CD4-positive, alpha-beta T cell treated with Interleukin-4 for 1 hour (primary cell): ENCODE measurements around the gene NLRP12.
"Not testable (repeated sequence)": the region's sequence is repeated elsewhere in the genome, so short reads cannot be mapped to it uniquely, and the experiment has no call there.

Experiments used
- DNase-seq, 2 donors: peaks; one replicate each; pipeline ENCODE4 v3.0.0-alpha.2; 2020 to 2022

NLRP12 gene

GRCh38 chr19:53828531-53828930 lies 4.4 kb upstream of the NLRP12 start:
- no peak for DNase-seq

GRCh38 chr19:53826876-53827275 lies 2.8 kb upstream of the NLRP12 start:
- no peak for DNase-seq

- no peak for DNase-seq
These were observed 564 bp downstream of the NLRP12 start for GRCh38 chr19:53823380-53824120.

GRCh38 chr19:53819861-53820260 lies 4.3 kb downstream of the NLRP12 start:
- DNase-seq, result no peak

- no peak for DNase-seq
These were observed 5.4 kb downstream of the NLRP12 start for GRCh38 chr19:53818756-53819155.

- DNase-seq, result no peak
These were observed 10.1 kb downstream of the NLRP12 start for GRCh38 chr19:53813996-53814395.

GRCh38 chr19:53812335-53812734 lies 11.8 kb downstream of the NLRP12 start:
- DNase-seq, result no peak

GRCh38 chr19:53810891-53811290 lies 13.2 kb downstream of the NLRP12 start:
- DNase-seq, result no peak

- no peak for DNase-seq
These were observed 13.9 kb downstream of the NLRP12 start for GRCh38 chr19:53810187-53810546.

- DNase-seq, result no peak
These were observed 14.5 kb downstream of the NLRP12 start for GRCh38 chr19:53809518-53810186.

GRCh38 chr19:53808710-53809125 lies 15.4 kb downstream of the NLRP12 start:
- peak in 1 of 2 donors; percentile 18 for DNase-seq

GRCh38 chr19:53801257-53801656 lies 22.9 kb downstream of the NLRP12 start:
- DNase-seq, result no peak

GRCh38 chr19:53795019-53795418 lies 29.1 kb downstream of the NLRP12 start:
- no peak for DNase-seq

- DNase-seq, result peak; percentile 77 to 82
These were observed 31.2 kb downstream of the NLRP12 start for GRCh38 chr19:53792721-53793433.

- DNase-seq, result no peak
These were observed 34.1 kb downstream of the NLRP12 start for GRCh38 chr19:53789708-53790678.

GRCh38 chr19:53787266-53787665 lies 36.8 kb downstream of the NLRP12 start:
- DNase-seq, result no peak

GRCh38 chr19:53786744-53787143 lies 37.4 kb downstream of the NLRP12 start:
- DNase-seq, result no peak

- no peak for DNase-seq
These were observed 38.8 kb downstream of the NLRP12 start for GRCh38 chr19:53785196-53785889.

- no peak for DNase-seq
These were observed 41.4 kb downstream of the NLRP12 start for GRCh38 chr19:53782698-53783097.

- not testable (repeated sequence) for DNase-seq
These were observed 42.8 kb downstream of the NLRP12 start for GRCh38 chr19:53781332-53781731.

GRCh38 chr19:53780506-53780905 lies 43.6 kb downstream of the NLRP12 start:
- no peak for DNase-seq

- DNase-seq, result no peak
These were observed 48.6 kb downstream of the NLRP12 start for GRCh38 chr19:53775524-53775923.
